Mesothelial cell of epicardium (in vitro differentiated cells): Measurements from ENCODE around the gene PPP3R1. TPM values are rescaled to one million over a fixed set of nuclear protein-coding genes. Genes with fewer than 3 reads are reported as not detected.

Experiments
- DNase-seq, 2 experiments: peaks; one replicate each; pipeline ENCODE4 v3.0.0; 2021; ENCODE audit warnings: low spot score in 2 of 2; ENCODE audit not compliant: unreplicated experiment in 2 of 2
- H3K27ac Mint-ChIP-seq: 2 replicates; pipeline ENCODE4 v1.8.0; 2021; ENCODE audit warnings: mixed read lengths
- H3K27me3 Mint-ChIP-seq: 2 replicates; pipeline ENCODE4 v1.8.0; 2021; ENCODE audit warnings: low read depth, mixed read lengths
- H3K36me3 Mint-ChIP-seq: 2 replicates; pipeline ENCODE4 v1.8.0; 2021; ENCODE audit warnings: mixed read lengths
- H3K4me1 Mint-ChIP-seq: 2 replicates; pipeline ENCODE4 v1.8.0; 2021; ENCODE audit warnings: mixed read lengths
- H3K4me3 Mint-ChIP-seq: 2 replicates; pipeline ENCODE4 v1.8.0; 2021; ENCODE audit warnings: mild to moderate bottlenecking, moderate library complexity, mixed read lengths
- H3K9me3 Mint-ChIP-seq: 2 replicates; pipeline ENCODE4 v1.8.0; 2021; ENCODE audit warnings: mixed read lengths
- total RNA-seq: library from RNA; stranded (reverse); gene quantifications from 3 replicates; pipeline ENCODE4 v1.2.1, GENCODE V29; 2021
- TF ChIP-seq, protein P1 (sequence below): fragments of 200-600 bp; sonication (generic); IDR thresholded peaks from one replicate; pipeline ENCODE4 v1.5.0; 2021; ENCODE audit warnings: antibody characterized with exemption; ENCODE audit not compliant: unreplicated experiment

The PPP3R1 gene
- total RNA-seq, 1 donor from 2014 or later = 62.8 TPM

DNA sequence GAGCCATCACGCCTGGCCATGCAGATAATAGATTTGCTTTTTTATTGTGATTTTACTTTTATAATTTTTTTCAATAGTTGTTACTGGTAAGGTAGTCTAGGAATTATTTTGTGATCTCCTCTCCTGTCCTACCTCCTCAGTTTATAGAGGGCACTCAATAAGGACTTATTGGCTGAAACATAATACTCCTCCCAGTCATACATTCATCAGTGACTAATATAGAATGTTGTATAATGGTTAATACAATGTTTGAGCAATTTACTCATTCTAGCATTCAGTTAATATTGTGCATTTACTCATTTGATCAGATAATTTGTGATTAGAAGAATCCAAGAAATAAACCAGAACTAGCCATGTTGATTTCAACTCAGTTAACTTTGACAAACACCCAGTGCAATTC lies 25.8 kb upstream of the PPP3R1 start:
- Mint-ChIP-seq H3K9me3 (no peaks in the 10 kb centered on the region), H3K4me3 (no peak overlapping the region), H3K27ac (no peak overlapping the region), H3K27me3 (peaks cover 28% of the 10 kb centered on the region), H3K4me1 (peaks cover 11% of the 10 kb centered on the region), H3K36me3 (no peaks in the 10 kb centered on the region)
- DNase-seq = no peak
- TF ChIP-seq, protein P1, sequence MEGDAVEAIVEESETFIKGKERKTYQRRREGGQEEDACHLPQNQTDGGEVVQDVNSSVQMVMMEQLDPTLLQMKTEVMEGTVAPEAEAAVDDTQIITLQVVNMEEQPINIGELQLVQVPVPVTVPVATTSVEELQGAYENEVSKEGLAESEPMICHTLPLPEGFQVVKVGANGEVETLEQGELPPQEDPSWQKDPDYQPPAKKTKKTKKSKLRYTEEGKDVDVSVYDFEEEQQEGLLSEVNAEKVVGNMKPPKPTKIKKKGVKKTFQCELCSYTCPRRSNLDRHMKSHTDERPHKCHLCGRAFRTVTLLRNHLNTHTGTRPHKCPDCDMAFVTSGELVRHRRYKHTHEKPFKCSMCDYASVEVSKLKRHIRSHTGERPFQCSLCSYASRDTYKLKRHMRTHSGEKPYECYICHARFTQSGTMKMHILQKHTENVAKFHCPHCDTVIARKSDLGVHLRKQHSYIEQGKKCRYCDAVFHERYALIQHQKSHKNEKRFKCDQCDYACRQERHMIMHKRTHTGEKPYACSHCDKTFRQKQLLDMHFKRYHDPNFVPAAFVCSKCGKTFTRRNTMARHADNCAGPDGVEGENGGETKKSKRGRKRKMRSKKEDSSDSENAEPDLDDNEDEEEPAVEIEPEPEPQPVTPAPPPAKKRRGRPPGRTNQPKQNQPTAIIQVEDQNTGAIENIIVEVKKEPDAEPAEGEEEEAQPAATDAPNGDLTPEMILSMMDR = no peak

DNA sequence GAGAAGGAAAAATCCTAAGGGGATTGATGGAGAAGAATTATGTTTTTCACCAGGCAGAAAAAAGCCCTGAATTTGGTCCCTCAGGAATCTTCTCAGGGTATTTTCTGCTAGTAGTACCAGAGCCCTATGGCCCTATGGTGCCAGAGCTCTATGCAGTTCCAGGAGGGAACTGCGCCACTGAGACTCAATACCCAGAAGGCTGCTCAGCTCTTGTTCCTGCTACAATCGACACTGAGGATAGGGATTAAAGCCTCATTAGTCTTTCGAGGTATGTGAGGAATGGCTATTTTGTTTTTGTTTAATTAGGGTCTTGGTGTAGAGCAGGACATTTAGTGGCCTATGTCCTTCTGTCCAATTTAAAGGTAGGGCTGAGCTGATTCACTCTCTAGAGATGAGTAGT lies 21.7 kb upstream of the PPP3R1 start:
- no peaks in the 10 kb centered on the region for H3K4me1 Mint-ChIP-seq
- TF ChIP-seq, protein P1 = no peak

DNA sequence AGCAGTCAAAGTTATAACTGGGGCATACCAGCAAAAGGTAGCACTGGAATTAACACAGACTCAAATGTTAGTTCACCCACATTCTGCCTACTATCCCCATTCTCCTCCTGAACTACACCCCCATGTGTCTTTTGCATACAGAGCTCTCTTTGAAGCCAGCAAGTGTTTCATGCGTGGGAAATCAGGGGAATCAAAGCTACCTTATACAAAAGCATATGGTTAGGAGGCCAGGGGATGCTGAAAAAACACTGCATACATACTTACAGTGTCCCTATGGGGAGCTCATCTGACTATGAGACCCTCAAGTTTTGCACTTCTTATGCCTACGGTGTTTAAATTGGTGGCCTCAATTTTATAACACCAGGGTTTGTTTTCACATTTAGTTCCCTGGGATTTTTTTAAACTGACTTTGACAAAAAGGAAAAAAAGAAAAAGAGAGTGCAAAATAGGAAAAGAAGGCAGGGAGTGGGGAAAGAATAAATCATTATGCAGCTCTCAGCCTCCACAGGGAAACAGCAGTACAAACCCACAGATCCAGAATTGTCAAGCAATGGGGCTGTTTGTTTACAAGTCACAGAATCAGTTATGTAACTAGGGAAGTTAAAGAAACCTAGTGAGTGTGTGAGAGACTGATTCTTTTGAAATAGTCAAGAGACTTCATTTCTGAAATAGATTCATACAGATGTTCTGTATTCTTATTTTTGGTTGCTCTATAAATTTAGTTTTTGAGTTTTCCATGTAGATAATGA lies 20.1 kb upstream of the PPP3R1 start:
- no peaks in the 10 kb centered on the region for H3K36me3 Mint-ChIP-seq
- no peak overlapping the region for H3K4me3 Mint-ChIP-seq
- peaks cover 35% of the 10 kb centered on the region for H3K27me3 Mint-ChIP-seq
- no peak overlapping the region for H3K27ac Mint-ChIP-seq
- no peaks in the 10 kb centered on the region for H3K9me3 Mint-ChIP-seq
- H3K4me1 Mint-ChIP-seq = no peaks in the 10 kb centered on the region
- no peak for DNase-seq
- TF ChIP-seq, protein P1 = no peak

More for the DNA sequence above, 21.7 kb upstream of the PPP3R1 start:
- no peak for DNase-seq
- Mint-ChIP-seq H3K27me3 (peaks cover 21% of the 10 kb centered on the region), H3K36me3 (no peaks in the 10 kb centered on the region), H3K27ac (no peak overlapping the region), H3K4me3 (no peak overlapping the region), H3K9me3 (no peaks in the 10 kb centered on the region)

DNA sequence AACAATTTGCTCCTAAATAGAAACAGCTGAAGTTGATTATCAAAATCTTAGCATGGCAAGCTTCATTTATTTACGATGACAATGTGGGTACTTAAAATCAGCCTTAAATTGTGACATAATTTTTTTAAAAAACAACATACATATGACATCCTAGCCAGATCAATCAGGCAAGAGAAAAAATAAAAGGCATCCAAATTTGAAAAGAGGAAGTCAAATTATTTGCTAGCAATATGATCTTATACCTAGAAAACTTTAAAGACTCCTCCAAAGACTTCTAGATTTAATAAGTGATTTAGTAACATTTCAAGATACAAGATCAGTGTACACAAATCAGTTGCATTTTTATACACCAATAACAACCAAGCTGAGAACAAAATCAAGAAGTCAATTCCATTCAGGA lies 14.3 kb upstream of the PPP3R1 start:
- no peaks in the 10 kb centered on the region for H3K4me1 Mint-ChIP-seq
- H3K27ac Mint-ChIP-seq = no peak overlapping the region
- no peaks in the 10 kb centered on the region for H3K9me3 Mint-ChIP-seq
- DNase-seq = no peak
- no peaks in the 10 kb centered on the region for H3K36me3 Mint-ChIP-seq
- H3K27me3 Mint-ChIP-seq = peaks cover 39% of the 10 kb centered on the region
- no peak overlapping the region for H3K4me3 Mint-ChIP-seq
- TF ChIP-seq, protein P1 = no peak

DNA sequence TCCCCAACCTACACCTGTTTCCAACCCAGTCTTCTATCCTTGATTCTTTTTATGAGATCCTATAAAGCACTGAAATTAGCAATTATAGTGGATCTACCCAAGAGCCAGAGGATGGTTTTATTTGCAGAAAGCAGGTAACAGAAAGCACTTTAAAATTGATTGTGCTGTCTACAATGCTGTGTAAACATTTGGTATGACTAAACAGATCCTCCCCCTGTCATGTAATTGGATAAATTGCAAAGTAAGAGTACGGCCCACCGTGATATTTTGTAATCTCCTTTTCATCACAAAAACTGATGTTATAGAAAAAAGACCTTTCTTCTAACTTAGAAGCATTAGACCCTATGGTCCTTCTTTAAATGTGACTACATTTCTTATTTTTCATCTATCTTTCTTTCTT lies 11.3 kb upstream of the PPP3R1 start:
- Mint-ChIP-seq H3K4me3 (no peak overlapping the region), H3K9me3 (no peaks in the 10 kb centered on the region), H3K36me3 (no peaks in the 10 kb centered on the region), H3K4me1 (no peaks in the 10 kb centered on the region), H3K27ac (no peak overlapping the region), H3K27me3 (peaks cover 29% of the 10 kb centered on the region)
- no peak for DNase-seq
- TF ChIP-seq, protein P1 = no peak
